Liver (tissue), 9 donors: ENCODE data around the gene EBF4. TPM values are rescaled to one million over a fixed set of nuclear protein-coding genes. Genes with fewer than 3 reads are reported as not detected.
A peak's percentile ranks its signal among the peaks of the same experiment; 100 is the strongest.

Experiments used
- DNase-seq: peaks from one replicate; pipeline ENCODE4 v3.0.0-alpha.2; 2017; ENCODE audit warnings: low spot score
- H3K27ac ChIP-seq, 2 donors: one replicate each; pipeline ENCODE4 v1.7.0; 2013; ENCODE audit warnings: inconsistent platforms in 2 of 2, low read length in 2 of 2, control low read depth in 1 of 2, low read depth in 1 of 2, mild to moderate bottlenecking in 1 of 2
- H3K27me3 ChIP-seq, 4 donors: one replicate each; pipeline versions ENCODE4 v1.6.1 to v1.7.0; 2013; ENCODE audit warnings: low read length in 3 of 4, inconsistent platforms in 1 of 4, mild to moderate bottlenecking in 1 of 4, moderate library complexity in 1 of 4; ENCODE audit not compliant: control insufficient read depth in 4 of 4, insufficient read depth in 4 of 4
- H3K36me3 ChIP-seq, 4 donors: one replicate each; pipeline versions ENCODE4 v1.6.1 to v1.7.0; 2013; ENCODE audit warnings: low read length in 3 of 4, mild to moderate bottlenecking in 3 of 4, low read depth in 1 of 4, moderate library complexity in 1 of 4; ENCODE audit not compliant: control insufficient read depth in 4 of 4, insufficient read depth in 3 of 4
- H3K4me1 ChIP-seq, 4 donors: one replicate each; pipeline versions ENCODE4 v1.6.1 to v1.7.0; 2013; ENCODE audit warnings: low read length in 3 of 4, mild to moderate bottlenecking in 3 of 4, moderate library complexity in 1 of 4; ENCODE audit not compliant: control insufficient read depth in 4 of 4, insufficient read depth in 4 of 4
- H3K4me3 ChIP-seq, 3 donors: one replicate each; pipeline versions ENCODE4 v1.6.1 to v1.7.0; 2013; ENCODE audit warnings: low read length in 3 of 3, control low read depth in 1 of 3, low read depth in 1 of 3, mild to moderate bottlenecking in 1 of 3
- H3K9ac ChIP-seq, 2 donors: one replicate each; pipeline ENCODE4 v1.7.0; 2013; ENCODE audit warnings: low read length in 2 of 2, mild to moderate bottlenecking in 2 of 2, moderate library complexity in 2 of 2, control low read depth in 1 of 2, low read depth in 1 of 2
- H3K9me3 ChIP-seq, 4 donors: one replicate each; pipeline versions ENCODE4 v1.6.1 to v1.7.0; 2013; ENCODE audit warnings: low read length in 3 of 4; ENCODE audit not compliant: control insufficient read depth in 4 of 4
- EGR1 ChIP-seq, 2 donors: IDR thresholded peaks; 2 replicates each; pipeline ENCODE4 v1.6.1; 2016 to 2018; ENCODE audit warnings: antibody characterized with exemption in 2 of 2, low read depth in 2 of 2
- FOXA2 ChIP-seq: IDR thresholded peaks from 2 replicates; pipeline ENCODE4 v1.6.1; 2016; ENCODE audit warnings: antibody characterized with exemption
- HNF4A ChIP-seq, 2 donors: conservative IDR thresholded peaks; 2 replicates each; pipeline ENCODE4 v1.6.1; 2016; ENCODE audit warnings: antibody characterized with exemption in 2 of 2, mild to moderate bottlenecking in 2 of 2
- HNF4G ChIP-seq: IDR thresholded peaks from 2 replicates; pipeline ENCODE4 v1.6.1; 2016; ENCODE audit warnings: antibody characterized with exemption
- RAD21 ChIP-seq, 2 donors: IDR thresholded peaks; 2 replicates each; pipeline ENCODE4 v1.6.1; 2016; ENCODE audit warnings: antibody characterized with exemption in 2 of 2, mild to moderate bottlenecking in 2 of 2
- RXRA ChIP-seq, 2 donors: IDR thresholded peaks; 2 replicates each; pipeline ENCODE4 v1.6.1; 2017 to 2018; ENCODE audit warnings: antibody characterized with exemption in 2 of 2, mild to moderate bottlenecking in 1 of 2
- SP1 ChIP-seq: IDR thresholded peaks from 2 replicates; pipeline ENCODE4 v1.6.1; 2018; ENCODE audit warnings: antibody characterized with exemption, mild to moderate bottlenecking
- TAF1 ChIP-seq: conservative IDR thresholded peaks from 2 replicates; pipeline ENCODE4 v1.6.1; 2016; ENCODE audit warnings: antibody characterized with exemption, mild to moderate bottlenecking
- WGBS: extraction: QIAGEN DNeasy Blood & Tissue Kit; methylation state at CpG from one replicate; pipeline ENCODE4 v1.1.7; 2013; 5-methylcytosine and 5-hydroxymethylcytosine counted together
- polyA plus RNA-seq, 2 donors: library from polyadenylated mRNA; stranded (reverse) in 1 of 2; unstranded in 1 of 2; fragments of 200-250 nt in 1 of 2; fragments of >200 nt in 1 of 2; fragmentation: Nextera tagmentation in 1 of 2; extraction: Ambion mirVana in 1 of 2; gene quantifications; one replicate each; pipeline versions ENCODE4 v1.2.1 to v1.2.3, GENCODE V29; 2013 to 2015
- total RNA-seq, 2 donors: library from RNA; depleted of rRNA; stranded (reverse); fragments of >200 nt; gene quantifications; one replicate each; pipeline ENCODE4 v1.2.3, GENCODE V29; 2014
- TF ChIP-seq, protein P1 (sequence below): IDR thresholded peaks from 2 replicates; pipeline ENCODE4 v1.6.1; 2016; ENCODE audit warnings: antibody characterized with exemption
- TF ChIP-seq, protein P2 (sequence below): IDR thresholded peaks from 2 replicates; pipeline ENCODE4 v1.6.1; 2016; ENCODE audit warnings: antibody characterized with exemption
- TF ChIP-seq, protein P3 (sequence below): IDR thresholded peaks from 2 replicates; pipeline ENCODE4 v1.6.1; 2016; ENCODE audit warnings: antibody characterized with exemption, mild to moderate bottlenecking
- TF ChIP-seq, protein P4 (sequence below): IDR thresholded peaks from 2 replicates; pipeline ENCODE4 v1.6.1; 2016; ENCODE audit warnings: antibody characterized with exemption
- donor health status: healthy.
- donor health status: healthy.
- donor health status: healthy.
- donor health status: healthy.
- donor health status: healthy.

EBF4 gene
- total and polyA plus RNA-seq, 4 donors, result 2.3 to 4.0 (median 2.9) TPM

DNA sequence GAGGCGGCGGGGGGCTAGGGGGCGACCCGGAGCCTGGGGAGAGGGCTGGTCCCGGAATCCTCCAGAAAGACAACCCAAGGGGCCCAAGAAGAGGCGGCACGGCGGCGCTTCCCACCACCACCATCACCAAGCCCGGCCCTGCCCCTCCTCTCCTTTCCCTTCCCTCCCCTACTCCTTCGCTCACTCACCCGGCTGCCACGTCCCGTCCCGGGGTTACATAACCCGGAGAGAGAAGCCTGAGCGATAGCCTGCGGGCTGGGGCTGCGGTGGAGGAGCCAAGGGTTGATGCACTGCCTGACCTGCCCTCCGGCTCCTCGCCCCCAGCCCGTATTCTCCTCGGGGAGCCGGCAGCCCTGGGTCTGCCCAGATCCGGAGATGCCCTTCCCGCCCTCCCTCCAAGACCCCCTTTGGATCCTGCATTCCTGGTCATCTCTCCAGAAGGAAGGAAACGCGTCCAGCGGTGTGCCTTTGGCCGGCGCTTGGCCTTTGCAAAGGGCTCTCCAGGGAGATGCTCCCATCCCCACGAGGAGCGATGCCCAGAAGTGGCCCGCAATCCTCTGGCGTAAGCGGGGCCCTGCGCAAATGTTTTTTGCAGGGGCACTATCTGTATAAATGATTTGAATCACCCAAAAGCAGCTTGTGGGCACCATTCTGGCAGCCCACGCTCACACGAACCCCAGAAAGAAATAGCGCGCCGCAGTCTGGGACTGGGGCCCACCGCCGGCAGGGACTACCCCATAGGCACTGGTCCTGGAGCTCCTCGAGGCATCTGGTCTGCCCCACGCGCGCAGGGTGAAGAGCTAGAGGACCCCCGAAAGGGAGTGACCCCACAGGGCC is 112.5 kb downstream of the EBF4 start:
- H3K27me3 ChIP-seq, result peaks cover 4 to 21% (median 11%) of the 10 kb centered on the region in 4 donors
- no peak for DNase-seq
- WGBS, result 16% methylated on average over 49 of the region's 49 CpGs

DNA sequence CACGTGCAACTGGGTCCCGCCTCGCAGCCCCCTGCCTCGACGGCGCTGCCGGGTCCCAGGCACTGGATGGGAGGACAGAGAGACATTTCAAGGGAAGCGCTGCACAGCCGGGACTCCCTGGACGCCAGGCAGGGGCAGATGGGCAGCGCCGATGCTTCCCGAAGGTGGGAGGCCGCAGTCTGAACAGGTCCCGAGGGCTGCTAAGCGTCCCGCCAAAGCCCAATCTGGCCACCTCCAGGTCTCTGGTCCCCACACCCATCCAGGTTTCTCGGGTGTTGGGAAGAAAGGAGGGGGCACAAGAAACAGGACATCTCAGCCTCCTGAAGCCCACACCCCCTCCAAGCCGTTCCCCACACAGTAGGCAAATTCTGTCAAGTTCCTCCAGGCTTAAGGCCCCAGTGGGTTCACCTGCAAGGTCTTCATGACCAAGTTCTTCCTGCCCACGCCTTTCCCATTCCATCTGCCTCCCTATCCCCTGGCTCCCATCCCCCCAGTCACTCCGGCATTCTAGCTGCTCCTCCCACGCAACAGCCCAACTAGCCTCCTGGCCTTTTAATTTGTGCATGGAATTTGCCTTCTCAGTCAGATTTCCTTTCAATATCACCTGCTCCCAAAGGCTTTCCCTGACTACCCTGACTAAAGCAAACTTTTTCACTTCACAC is 113.2 kb downstream of the EBF4 start:
- no peak overlapping the region for H3K27ac ChIP-seq
- H3K27me3 ChIP-seq, result peaks cover 4 to 20% (median 10%) of the 10 kb centered on the region in 4 donors
- WGBS, result 27% methylated on average over 22 of the region's 22 CpGs
- no peak overlapping the region for H3K4me3 ChIP-seq
- DNase-seq, result no peak
- TF ChIP-seq RAD21 (IDR thresholded peaks at IDR 0.05) (no peak), EGR1 (IDR thresholded peaks at IDR 0.05; ENCODE audit: low read depth in 2 of 2) (peak; percentile 25 to 39)
- peaks cover 0 to 2% (median 0%) of the 10 kb centered on the region in 4 donors for H3K36me3 ChIP-seq
- H3K9ac ChIP-seq, result no peak overlapping the region
- peaks cover 3 to 6% (median 4%) of the 10 kb centered on the region in 4 donors for H3K9me3 ChIP-seq
- peaks cover 0 to 7% (median 5%) of the 10 kb centered on the region in 4 donors for H3K4me1 ChIP-seq

More for the DNA sequence above, 112.5 kb downstream of the EBF4 start:
- Histone ChIP-seq H3K27ac (no peak overlapping the region), H3K9me3 (peaks cover 3 to 9% (median 4%) of the 10 kb centered on the region in 4 donors), H3K9ac (no peak overlapping the region), H3K36me3 (peaks cover 0 to 2% (median 0%) of the 10 kb centered on the region in 4 donors), H3K4me3 (no peak overlapping the region), H3K4me1 (peaks cover 0 to 9% (median 6%) of the 10 kb centered on the region in 4 donors)
- TF ChIP-seq, protein P1, sequence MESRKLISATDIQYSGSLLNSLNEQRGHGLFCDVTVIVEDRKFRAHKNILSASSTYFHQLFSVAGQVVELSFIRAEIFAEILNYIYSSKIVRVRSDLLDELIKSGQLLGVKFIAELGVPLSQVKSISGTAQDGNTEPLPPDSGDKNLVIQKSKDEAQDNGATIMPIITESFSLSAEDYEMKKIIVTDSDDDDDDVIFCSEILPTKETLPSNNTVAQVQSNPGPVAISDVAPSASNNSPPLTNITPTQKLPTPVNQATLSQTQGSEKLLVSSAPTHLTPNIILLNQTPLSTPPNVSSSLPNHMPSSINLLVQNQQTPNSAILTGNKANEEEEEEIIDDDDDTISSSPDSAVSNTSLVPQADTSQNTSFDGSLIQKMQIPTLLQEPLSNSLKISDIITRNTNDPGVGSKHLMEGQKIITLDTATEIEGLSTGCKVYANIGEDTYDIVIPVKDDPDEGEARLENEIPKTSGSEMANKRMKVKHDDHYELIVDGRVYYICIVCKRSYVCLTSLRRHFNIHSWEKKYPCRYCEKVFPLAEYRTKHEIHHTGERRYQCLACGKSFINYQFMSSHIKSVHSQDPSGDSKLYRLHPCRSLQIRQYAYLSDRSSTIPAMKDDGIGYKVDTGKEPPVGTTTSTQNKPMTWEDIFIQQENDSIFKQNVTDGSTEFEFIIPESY, result no peak
- no peak for TF ChIP-seq HNF4A (conservative IDR thresholded peaks at IDR 0.05)
- TF ChIP-seq FOXA2, result no peak
- TF ChIP-seq TAF1, result no peak
- TF ChIP-seq RAD21 (IDR thresholded peaks at IDR 0.05), result no peak
- TF ChIP-seq RXRA (IDR thresholded peaks at IDR 0.05), result no peak
- no peak for TF ChIP-seq HNF4G
- TF ChIP-seq, protein P2, sequence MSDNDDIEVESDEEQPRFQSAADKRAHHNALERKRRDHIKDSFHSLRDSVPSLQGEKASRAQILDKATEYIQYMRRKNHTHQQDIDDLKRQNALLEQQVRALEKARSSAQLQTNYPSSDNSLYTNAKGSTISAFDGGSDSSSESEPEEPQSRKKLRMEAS, result no peak
- TF ChIP-seq, protein P3, sequence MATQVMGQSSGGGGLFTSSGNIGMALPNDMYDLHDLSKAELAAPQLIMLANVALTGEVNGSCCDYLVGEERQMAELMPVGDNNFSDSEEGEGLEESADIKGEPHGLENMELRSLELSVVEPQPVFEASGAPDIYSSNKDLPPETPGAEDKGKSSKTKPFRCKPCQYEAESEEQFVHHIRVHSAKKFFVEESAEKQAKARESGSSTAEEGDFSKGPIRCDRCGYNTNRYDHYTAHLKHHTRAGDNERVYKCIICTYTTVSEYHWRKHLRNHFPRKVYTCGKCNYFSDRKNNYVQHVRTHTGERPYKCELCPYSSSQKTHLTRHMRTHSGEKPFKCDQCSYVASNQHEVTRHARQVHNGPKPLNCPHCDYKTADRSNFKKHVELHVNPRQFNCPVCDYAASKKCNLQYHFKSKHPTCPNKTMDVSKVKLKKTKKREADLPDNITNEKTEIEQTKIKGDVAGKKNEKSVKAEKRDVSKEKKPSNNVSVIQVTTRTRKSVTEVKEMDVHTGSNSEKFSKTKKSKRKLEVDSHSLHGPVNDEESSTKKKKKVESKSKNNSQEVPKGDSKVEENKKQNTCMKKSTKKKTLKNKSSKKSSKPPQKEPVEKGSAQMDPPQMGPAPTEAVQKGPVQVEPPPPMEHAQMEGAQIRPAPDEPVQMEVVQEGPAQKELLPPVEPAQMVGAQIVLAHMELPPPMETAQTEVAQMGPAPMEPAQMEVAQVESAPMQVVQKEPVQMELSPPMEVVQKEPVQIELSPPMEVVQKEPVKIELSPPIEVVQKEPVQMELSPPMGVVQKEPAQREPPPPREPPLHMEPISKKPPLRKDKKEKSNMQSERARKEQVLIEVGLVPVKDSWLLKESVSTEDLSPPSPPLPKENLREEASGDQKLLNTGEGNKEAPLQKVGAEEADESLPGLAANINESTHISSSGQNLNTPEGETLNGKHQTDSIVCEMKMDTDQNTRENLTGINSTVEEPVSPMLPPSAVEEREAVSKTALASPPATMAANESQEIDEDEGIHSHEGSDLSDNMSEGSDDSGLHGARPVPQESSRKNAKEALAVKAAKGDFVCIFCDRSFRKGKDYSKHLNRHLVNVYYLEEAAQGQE, result no peak
- no peak for TF ChIP-seq EGR1 (IDR thresholded peaks at IDR 0.05; ENCODE audit: low read depth in 2 of 2)
- TF ChIP-seq SP1, result no peak
- TF ChIP-seq, protein P4, sequence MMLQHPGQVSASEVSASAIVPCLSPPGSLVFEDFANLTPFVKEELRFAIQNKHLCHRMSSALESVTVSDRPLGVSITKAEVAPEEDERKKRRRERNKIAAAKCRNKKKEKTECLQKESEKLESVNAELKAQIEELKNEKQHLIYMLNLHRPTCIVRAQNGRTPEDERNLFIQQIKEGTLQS, result no peak
